ENCODE measurements around the gene TMEM150A.
"Not testable (repeated sequence)": the region's sequence is repeated elsewhere in the genome, so short reads cannot be mapped to it uniquely, and the experiment has no call there.

The TMEM150A gene

GRCh38 chr2:85596486-85597143 is 5.9 kb downstream of the TMEM150A start:
- no peak overlapping the region for H3K27ac ChIP-seq
- TF ChIP-seq CTCF (IDR thresholded peaks at IDR 0.05) (no peak), ZFX (IDR thresholded peaks at IDR 0.05; ENCODE audit: borderline replicate concordance) (no peak)

GRCh38 chr2:85596026-85596333 is 6.5 kb downstream of the TMEM150A start:
- H3K27ac ChIP-seq: peak overlapping the region; percentile 86
- TF ChIP-seq ZFX (IDR thresholded peaks at IDR 0.05; ENCODE audit: borderline replicate concordance): no peak

GRCh38 chr2:85595301-85596025 is 7.0 kb downstream of the TMEM150A start, which contains the start of gene RNF181:
RNF181 (plus strand) TSS chr2:85595745; CDS start chr2:85595764, 19 bp downstream.
- H3K27ac ChIP-seq: peak within 1 kb of the TSS; percentile 86

DNA sequence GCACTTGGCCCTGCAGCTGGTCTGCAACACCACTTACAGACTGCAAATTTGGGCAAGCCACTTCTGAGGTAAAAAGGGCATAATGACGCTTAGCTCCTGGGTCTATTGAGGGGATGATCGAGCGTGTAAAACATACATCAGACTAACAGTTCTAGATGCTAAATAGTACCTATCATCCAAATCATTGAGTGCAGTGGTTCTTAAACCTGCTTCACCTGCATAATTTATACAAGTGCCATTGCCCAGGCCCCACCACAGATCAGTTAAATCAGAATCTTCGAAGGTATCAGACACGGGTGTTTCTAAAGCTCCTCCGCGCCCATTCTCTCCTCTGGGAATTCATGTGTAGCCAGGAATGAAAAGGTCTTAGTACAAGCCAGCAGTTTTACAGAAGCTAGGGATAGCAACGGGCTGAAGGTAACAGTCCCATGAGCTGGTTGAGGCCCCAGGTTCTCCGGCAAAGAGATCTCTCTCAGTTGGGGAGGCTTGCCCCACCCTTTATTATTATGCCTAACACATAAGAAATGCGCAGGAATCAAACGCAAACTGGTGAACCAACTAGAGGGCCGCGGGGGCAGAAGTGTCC is 7.7 kb downstream of the TMEM150A start:
- no peak for TF ChIP-seq CTCF (IDR thresholded peaks at IDR 0.05)
- TF ChIP-seq ZFX (IDR thresholded peaks at IDR 0.05; ENCODE audit: borderline replicate concordance): no peak
- peak overlapping the region; percentile 86 for H3K27ac ChIP-seq

More at GRCh38 chr2:85595301-85596025, 7.0 kb downstream of the TMEM150A start, which contains the start of gene RNF181:
- no peak for TF ChIP-seq ZFX (IDR thresholded peaks at IDR 0.05; ENCODE audit: borderline replicate concordance)
- TF ChIP-seq CTCF (IDR thresholded peaks at IDR 0.05): no peak

DNA sequence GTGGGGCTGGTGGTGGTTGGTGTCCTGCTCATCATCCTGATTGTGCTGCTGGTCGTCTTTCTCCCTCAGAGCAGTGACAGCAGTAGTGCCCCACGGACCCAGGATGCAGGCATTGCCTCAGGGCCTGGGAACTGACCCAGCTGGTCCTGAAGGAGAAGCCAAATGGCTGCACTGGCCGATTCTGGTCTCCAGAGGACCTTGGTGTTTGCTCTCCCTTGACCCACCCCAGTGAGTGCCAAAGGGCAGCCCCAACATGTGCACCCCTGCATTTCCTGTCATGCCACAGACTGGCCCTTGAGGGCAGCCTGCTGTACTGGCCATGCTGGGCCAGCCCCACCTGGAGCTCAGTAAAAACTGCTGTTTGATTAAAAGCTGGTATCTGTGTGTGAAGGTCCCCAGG is 9.5 kb downstream of the TMEM150A start:
- no peak for TF ChIP-seq CTCF (IDR thresholded peaks at IDR 0.05)
- TF ChIP-seq ZFX (IDR thresholded peaks at IDR 0.05; ENCODE audit: borderline replicate concordance): no peak
- H3K27ac ChIP-seq: no peak overlapping the region

GRCh38 chr2:85592299-85592698 is 10.2 kb downstream of the TMEM150A start:
- not testable (repeated sequence) for H3K27ac ChIP-seq

DNA sequence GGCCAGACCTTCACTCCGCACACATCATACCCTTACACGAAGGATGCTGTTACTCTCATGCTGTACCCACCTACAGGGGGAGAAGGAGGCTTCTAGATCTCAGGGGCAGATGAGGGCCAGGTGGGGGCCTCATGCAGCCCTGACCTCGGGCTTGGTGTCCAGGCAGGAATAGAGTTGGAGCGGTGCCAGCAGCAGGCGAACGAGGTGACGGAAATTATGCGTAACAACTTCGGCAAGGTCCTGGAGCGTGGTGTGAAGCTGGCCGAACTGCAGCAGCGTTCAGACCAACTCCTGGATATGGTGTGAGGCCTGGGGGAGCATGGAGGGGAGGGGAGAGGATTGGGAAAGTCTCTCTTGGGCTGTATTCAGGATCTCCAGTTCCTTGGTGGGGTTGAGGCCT is 10.9 kb downstream of the TMEM150A start:
- H3K27ac ChIP-seq: no peak overlapping the region
- TF ChIP-seq ZFX (IDR thresholded peaks at IDR 0.05; ENCODE audit: borderline replicate concordance) (no peak), CTCF (IDR thresholded peaks at IDR 0.05) (no peak)

GRCh38 chr2:85590950-85591349 is 11.5 kb downstream of the TMEM150A start:
- TF ChIP-seq CTCF (IDR thresholded peaks at IDR 0.05) (no peak), ZFX (IDR thresholded peaks at IDR 0.05; ENCODE audit: borderline replicate concordance) (no peak)
- H3K27ac ChIP-seq: no peak overlapping the region
